HepG2 (cell line): ENCODE data around the gene R3HDM4. TPM values are rescaled to one million over a fixed set of nuclear protein-coding genes. Genes with fewer than 3 reads are reported as not detected.

Experiments
- CC2D1A ChIP-seq: sonication (generic); formaldehyde crosslinking; IDR thresholded peaks from 2 replicates; pipeline ENCODE4 v1.8.1; 2023; ENCODE audit warnings: mild to moderate bottlenecking, missing genetic modification reagents
- DBP ChIP-seq: sonication (generic); formaldehyde crosslinking; IDR thresholded peaks from 2 replicates; pipeline ENCODE4 v1.4.0; 2020; ENCODE audit warnings: missing genetic modification reagents; ENCODE audit errors: not compliant biosample characterization
- ETV5 ChIP-seq: IDR thresholded peaks from 2 replicates; pipeline ENCODE4 v1.6.1; 2018; ENCODE audit warnings: missing biosample characterization, missing genetic modification reagents, inconsistent platforms, borderline replicate concordance
- GATAD2A ChIP-seq: IDR thresholded peaks from 2 replicates; pipeline ENCODE4 v1.6.1; 2016
- PAXIP1 ChIP-seq: sonication (generic); formaldehyde crosslinking; conservative IDR thresholded peaks from 2 replicates; pipeline ENCODE4 v1.4.0; 2020; ENCODE audit warnings: mild to moderate bottlenecking, missing genetic modification reagents, moderate library complexity
- POLR2AphosphoS2 ChIP-seq: IDR thresholded peaks from 2 replicates; pipeline ENCODE4 v1.6.1; 2011; ENCODE audit warnings: low read depth, low read length, improper control_type of control experiment
- TBP ChIP-seq: sonication (generic); formaldehyde crosslinking; IDR thresholded peaks from 2 replicates; pipeline ENCODE4 v1.5.0; 2020; ENCODE audit warnings: missing genetic modification reagents
- ZMYM4 ChIP-seq: sonication (generic); formaldehyde crosslinking; IDR thresholded peaks from 2 replicates; pipeline ENCODE4 v1.8.1; 2023; ENCODE audit warnings: mild to moderate bottlenecking, missing genetic modification reagents
- ZNF124 ChIP-seq: sonication (generic); formaldehyde crosslinking; IDR thresholded peaks from 2 replicates; pipeline ENCODE4 v1.4.0; 2020; ENCODE audit warnings: missing genetic modification reagents
- ZNF337 ChIP-seq: sonication (generic); formaldehyde crosslinking; IDR thresholded peaks from 2 replicates; pipeline ENCODE4 v1.5.1; 2020; ENCODE audit warnings: missing genetic modification reagents, low read depth, mild to moderate bottlenecking, borderline replicate concordance
- ZNF841 ChIP-seq: sonication (generic); formaldehyde crosslinking; IDR thresholded peaks from 2 replicates; pipeline ENCODE4 v1.8.1; 2023; ENCODE audit warnings: missing genetic modification reagents, borderline replicate concordance
- polyA plus RNA-seq, 8 experiments: library from polyadenylated mRNA; depleted of rRNA in 3 of 8; stranded (reverse) in 7 of 8; unstranded in 1 of 8; fragments of >200 nt; fragmentation: Illumina TruSeq in 4 of 8; extraction: Trizol in 4 of 8; gene quantifications; 2 replicates each; pipeline versions ENCODE4 v1.2.1 to v1.2.3, GENCODE V29; 2011 to 2016; ENCODE audit warnings: low read depth in 4 of 8, missing spikeins in 1 of 8, mixed read lengths in 1 of 8; ENCODE audit not compliant: insufficient read depth in 1 of 8
- total RNA-seq, 5 experiments: library from RNA; depleted of rRNA; stranded (reverse); fragments of >200 nt; fragmentation: Illumina TruSeq; extraction: Trizol; gene quantifications; 2 replicates each; pipeline ENCODE4 v1.2.3, GENCODE V29; 2016; ENCODE audit warnings: low read depth in 1 of 5

Gene R3HDM4
- total and polyA plus RNA-seq, 2 of the 13 experiments (the other 11 are each of a cell fraction or from before 2014, with no cell fraction given), result 26.2 to 26.9 TPM

GRCh38 chr19:960020-960419 is 47.0 kb upstream of the R3HDM4 start (continued):
- TF ChIP-seq POLR2AphosphoS2 (no peak), ZMYM4 (CRISPR knock-in tag) (no peak), CC2D1A (CRISPR knock-in tag) (no peak), GATAD2A (CRISPR knock-in tag) (0 out of 2 replicates have a peak, but pooled peaks have one; percentile 42), ZNF337 (no peak), ZNF841 (CRISPR knock-in tag) (no peak), PAXIP1 (CRISPR knock-in tag) (no peak), ZNF124 (CRISPR knock-in tag) (no peak), ETV5 (peak; percentile 32; the same call in 1 of the 2 replicates), TBP (CRISPR knock-in tag) (no peak), DBP (no peak)
